Superior temporal gyrus (tissue), 1 donor: ENCODE measurements around the gene AGTRAP.

Source experiments
- DNase-seq: peaks from one replicate; pipeline ENCODE4 v3.0.0-alpha.2; 2016; ENCODE audit errors: extremely low spot score

AGTRAP gene

GRCh38 chr1:11784256-11784992, 48.5 kb downstream of the AGTRAP start:
- DNase-seq = no peak

- DNase-seq = peak; percentile 39
Observed at GRCh38 chr1:11784993-11785769, 49.2 kb downstream of the AGTRAP start.

- no peak for DNase-seq
Observed at GRCh38 chr1:11786168-11786567, 50.2 kb downstream of the AGTRAP start.

GRCh38 chr1:11787251-11787803, 51.4 kb downstream of the AGTRAP start:
- no peak for DNase-seq

- DNase-seq = no peak
Observed at GRCh38 chr1:11787804-11788436, 52.0 kb downstream of the AGTRAP start.

GRCh38 chr1:11788549-11789053, 52.7 kb downstream of the AGTRAP start:
- DNase-seq = no peak

GRCh38 chr1:11789126-11790067, 53.5 kb downstream of the AGTRAP start:
- DNase-seq = no peak

- no peak for DNase-seq
Observed at GRCh38 chr1:11790101-11790879, 54.4 kb downstream of the AGTRAP start.

GRCh38 chr1:11790880-11791715, 55.2 kb downstream of the AGTRAP start:
- peak; percentile 67 for DNase-seq

GRCh38 chr1:11792106-11792505, 56.2 kb downstream of the AGTRAP start:
- no peak for DNase-seq

- no peak for DNase-seq
Observed at GRCh38 chr1:11793819-11794218, 57.9 kb downstream of the AGTRAP start.

GRCh38 chr1:11794446-11795237, 58.7 kb downstream of the AGTRAP start:
- no peak for DNase-seq

- no peak for DNase-seq
Observed at GRCh38 chr1:11795238-11795890, 59.4 kb downstream of the AGTRAP start.

- no peak for DNase-seq
Observed at GRCh38 chr1:11796036-11796828, 60.3 kb downstream of the AGTRAP start.

GRCh38 chr1:11797525-11798216, 61.7 kb downstream of the AGTRAP start:
- DNase-seq = no peak

- no peak for DNase-seq
Observed at GRCh38 chr1:11799099-11799498, 63.2 kb downstream of the AGTRAP start.

- no peak for DNase-seq
Observed at GRCh38 chr1:11799896-11800295, 64.0 kb downstream of the AGTRAP start.
